Activated CD4-positive, alpha-beta memory T cell treated with anti-CD3 and anti-CD28 coated beads for 36 hours (primary cell): ENCODE results near the gene TCF7. TPM values are rescaled to one million over a fixed set of nuclear protein-coding genes. Genes with fewer than 3 reads are reported as not detected.

Experiments used
- CTCF ChIA-PET: fragments of 350-600 bp; sonication (Branson Sonifier 250); formaldehyde crosslinking; loops from one replicate; lab custom pipeline; 2021; ENCODE audit warnings: antibody characterized with exemption, inconsistent platforms; lab: Charles Lee
- POLR2A ChIA-PET: fragments of 350-600 bp; sonication (Branson Sonifier 250); formaldehyde crosslinking; loops from one replicate; lab custom pipeline; 2021; ENCODE audit warnings: antibody characterized with exemption; lab: Charles Lee
- DNase-seq: peaks from one replicate; pipeline ENCODE4 v3.0.0-alpha.2; 2020
- H3K27ac Mint-ChIP-seq: one replicate; pipeline ENCODE4 v1.8.0; 2021; ENCODE audit warnings: mixed read lengths
- H3K27me3 Mint-ChIP-seq: one replicate; pipeline ENCODE4 v1.8.0; 2021; ENCODE audit warnings: mixed read lengths
- H3K36me3 Mint-ChIP-seq: one replicate; pipeline ENCODE4 v1.8.0; 2021; ENCODE audit warnings: mixed read lengths
- H3K4me1 Mint-ChIP-seq: one replicate; pipeline ENCODE4 v1.8.0; 2021; ENCODE audit warnings: low read depth, mixed read lengths
- H3K4me3 Mint-ChIP-seq: one replicate; pipeline ENCODE4 v1.8.0; 2021; ENCODE audit warnings: mild to moderate bottlenecking, mixed read lengths
- H3K9me3 Mint-ChIP-seq: one replicate; pipeline ENCODE4 v1.8.0; 2021; ENCODE audit warnings: mixed read lengths
- intact Hi-C: fragments of 100-400 bp; cut with micrococcal nuclease; formaldehyde crosslinking; loops from one replicate; pipeline ENCODE4 v1.15.1; 2023
- total RNA-seq, 2 experiments: library from RNA; stranded (reverse); gene quantifications; one replicate each; pipeline ENCODE4 v1.2.3, GENCODE V29; 2021

TCF7 gene
- total RNA-seq, 2 experiments from 2014 or later = 59.3 to 65.6 TPM

GRCh38 chr5:134101686-134102439 is 12.6 kb upstream of the TCF7 start:
- POLR2A ChIA-PET = interaction anchor here (1.5 to 3.7 kb wide), 8 partner anchors 11 to 75 kb away, joined by 5 to 23 read pairs (median 9); partner anchors contain the start of genes SKP1 and TCF7
- H3K4me1 Mint-ChIP-seq = peaks cover 82% of the 10 kb centered on the region
- peak overlapping the region; percentile 29 for H3K4me3 Mint-ChIP-seq

GRCh38 chr5:134103397-134103796 is 11.1 kb upstream of the TCF7 start:
- H3K27me3 Mint-ChIP-seq = peaks cover 3% of the 10 kb centered on the region
- intact Hi-C loops = loop anchor here (2.0 kb wide), 1 partner anchor 65 kb away; no protein-coding TSS in a partner anchor
- POLR2A ChIA-PET = interaction anchor here (1.0 to 3.7 kb wide), 6 partner anchors 10 to 74 kb away, joined by 3 to 23 read pairs (median 4); partner anchors contain the start of gene TCF7
- peak overlapping the region; percentile 87 for H3K27ac Mint-ChIP-seq
- no peaks in the 10 kb centered on the region for H3K9me3 Mint-ChIP-seq
- H3K4me1 Mint-ChIP-seq = peaks cover 81% of the 10 kb centered on the region
- peak overlapping the region; percentile 13 for H3K4me3 Mint-ChIP-seq
- DNase-seq = peak; percentile 74
- H3K36me3 Mint-ChIP-seq = no peaks in the 10 kb centered on the region
- CTCF ChIA-PET = interaction anchor here (2.5 to 5.8 kb wide), 8 partner anchors 10 to 35 kb away, joined by 7 to 136 read pairs (median 42); partner anchors contain the start of gene TCF7

More at GRCh38 chr5:134101686-134102439, 12.6 kb upstream of the TCF7 start:
- intact Hi-C loops = loop anchor here (2.0 kb wide), 1 partner anchor 63 kb away; no protein-coding TSS in a partner anchor
- DNase-seq = peak; percentile 83
- H3K36me3 Mint-ChIP-seq = no peaks in the 10 kb centered on the region
- CTCF ChIA-PET = interaction anchor here (0.6 to 5.8 kb wide), 21 partner anchors 12 to 98 kb away, joined by 3 to 136 read pairs (median 8); partner anchors contain the start of gene TCF7
- no peaks in the 10 kb centered on the region for H3K27me3 Mint-ChIP-seq
- H3K27ac Mint-ChIP-seq = no peak overlapping the region
- no peaks in the 10 kb centered on the region for H3K9me3 Mint-ChIP-seq

- DNase-seq = peak; percentile 81
- Mint-ChIP-seq H3K36me3 (no peaks in the 10 kb centered on the region), H3K27ac (peak overlapping the region; percentile 87), H3K9me3 (no peaks in the 10 kb centered on the region), H3K4me1 (peaks cover 76% of the 10 kb centered on the region), H3K27me3 (peaks cover 4% of the 10 kb centered on the region), H3K4me3 (peak overlapping the region; percentile 63)
- intact Hi-C loops = loop anchor here (1.0 to 2.0 kb wide), 2 partner anchors 8 to 65 kb away; no protein-coding TSS in a partner anchor
- CTCF ChIA-PET = interaction anchor here (1.0 to 5.8 kb wide), 11 partner anchors 9 to 69 kb away, joined by 3 to 136 read pairs (median 31); partner anchors contain the start of gene TCF7
- POLR2A ChIA-PET = interaction anchor here (0.8 to 3.7 kb wide), 5 partner anchors 9 to 36 kb away, joined by 3 to 23 read pairs (median 4); partner anchors contain the start of gene TCF7
These were observed 10.4 kb upstream of the TCF7 start for GRCh38 chr5:134103998-134104654.

- DNase-seq = no peak
- Mint-ChIP-seq H3K36me3 (no peaks in the 10 kb centered on the region), H3K4me1 (peaks cover 69% of the 10 kb centered on the region), H3K27me3 (peaks cover 4% of the 10 kb centered on the region), H3K4me3 (no peak overlapping the region), H3K27ac (peak overlapping the region; percentile 25), H3K9me3 (no peaks in the 10 kb centered on the region)
- intact Hi-C loops = no loop called here
- ChIA-PET CTCF (interaction anchor here (0.8 to 1.8 kb wide), 5 partner anchors 22 to 109 kb away, joined by 3 to 9 read pairs (median 3); no protein-coding TSS in a partner anchor), POLR2A (interaction anchor here (0.6 kb wide), 1 partner anchor 37 kb away, joined by 3 read pairs; no protein-coding TSS in a partner anchor)
These were observed 7.3 kb upstream of the TCF7 start for GRCh38 chr5:134106991-134107701.

GRCh38 chr5:134107779-134108178 is 6.7 kb upstream of the TCF7 start:
- no peak for DNase-seq
- intact Hi-C loops = no loop called here
- H3K4me1 Mint-ChIP-seq = peaks cover 73% of the 10 kb centered on the region
- H3K27me3 Mint-ChIP-seq = peaks cover 4% of the 10 kb centered on the region
- H3K4me3 Mint-ChIP-seq = no peak overlapping the region
- ChIA-PET CTCF (interaction anchor here (0.8 to 1.8 kb wide), 4 partner anchors 21 to 109 kb away, joined by 3 to 9 read pairs (median 4); no protein-coding TSS in a partner anchor), POLR2A (no interaction called here)
- no peaks in the 10 kb centered on the region for H3K36me3 Mint-ChIP-seq
- no peaks in the 10 kb centered on the region for H3K9me3 Mint-ChIP-seq
- H3K27ac Mint-ChIP-seq = no peak overlapping the region

GRCh38 chr5:134110382-134110781 is 4.1 kb upstream of the TCF7 start:
- CTCF ChIA-PET = interaction anchor here (0.6 to 17.1 kb wide), 9 partner anchors 9 to 70 kb away, joined by 3 to 253 read pairs (median 4); partner anchors contain the start of gene SKP1
- DNase-seq = peak; percentile 64
- peak overlapping the region; percentile 5 for H3K4me3 Mint-ChIP-seq
- POLR2A ChIA-PET = interaction anchor here (0.6 to 6.2 kb wide), 5 partner anchors 10 to 115 kb away, joined by 4 to 43 read pairs (median 19); partner anchors contain the start of gene PPP2CA
- H3K27ac Mint-ChIP-seq = no peak overlapping the region
- no peaks in the 10 kb centered on the region for H3K9me3 Mint-ChIP-seq
- intact Hi-C loops = no loop called here
- peaks cover 2% of the 10 kb centered on the region for H3K36me3 Mint-ChIP-seq
- H3K4me1 Mint-ChIP-seq = peaks cover 60% of the 10 kb centered on the region
- H3K27me3 Mint-ChIP-seq = peaks cover 4% of the 10 kb centered on the region

- CTCF ChIA-PET = interaction anchor here (0.6 to 17.1 kb wide), 13 partner anchors 7 to 71 kb away, joined by 3 to 253 read pairs (median 8); no protein-coding TSS in a partner anchor
- Mint-ChIP-seq H3K27me3 (peaks cover 4% of the 10 kb centered on the region), H3K4me1 (peaks cover 57% of the 10 kb centered on the region), H3K36me3 (peaks cover 16% of the 10 kb centered on the region), H3K4me3 (peak overlapping the region; percentile 52), H3K27ac (peak overlapping the region; percentile 90), H3K9me3 (no peaks in the 10 kb centered on the region)
- intact Hi-C loops = loop anchor here (1.0 to 2.0 kb wide), 7 partner anchors 8 to 73 kb away; partner anchors contain the start of gene SKP1
- DNase-seq = peak; percentile 73
- POLR2A ChIA-PET = interaction anchor here (0.8 to 6.2 kb wide), 18 partner anchors 9 to 107 kb away, joined by 3 to 43 read pairs (median 5); partner anchors contain the start of genes SKP1 and VDAC1
These were observed 2.5 kb upstream of the TCF7 start for GRCh38 chr5:134111741-134112647.

GRCh38 chr5:134112726-134113362 is 1.6 kb upstream of the TCF7 start:
- peaks cover 23% of the 10 kb centered on the region for H3K36me3 Mint-ChIP-seq
- ChIA-PET CTCF (interaction anchor here (1.4 to 17.1 kb wide), 8 partner anchors 8 to 72 kb away, joined by 5 to 253 read pairs (median 12); no protein-coding TSS in a partner anchor), POLR2A (interaction anchor here (0.6 to 6.2 kb wide), 15 partner anchors 9 to 48 kb away, joined by 3 to 43 read pairs (median 5); no protein-coding TSS in a partner anchor)
- no peak for DNase-seq
- peaks cover 2% of the 10 kb centered on the region for H3K27me3 Mint-ChIP-seq
- intact Hi-C loops = loop anchor here (1.0 to 2.0 kb wide), 6 partner anchors 9 to 74 kb away; partner anchors contain the start of gene SKP1
- peak overlapping the region; percentile 90 for H3K27ac Mint-ChIP-seq
- H3K4me1 Mint-ChIP-seq = peaks cover 58% of the 10 kb centered on the region
- peak overlapping the region; percentile 52 for H3K4me3 Mint-ChIP-seq
- H3K9me3 Mint-ChIP-seq = no peaks in the 10 kb centered on the region

GRCh38 chr5:134113363-134113889 is 1.1 kb upstream of the TCF7 start:
- H3K27ac Mint-ChIP-seq = peak overlapping the region; percentile 86
- DNase-seq = no peak
- H3K36me3 Mint-ChIP-seq = peaks cover 23% of the 10 kb centered on the region
- H3K9me3 Mint-ChIP-seq = no peaks in the 10 kb centered on the region
- peaks cover 62% of the 10 kb centered on the region for H3K4me1 Mint-ChIP-seq
- H3K4me3 Mint-ChIP-seq = peak overlapping the region; percentile 84
- CTCF ChIA-PET = interaction anchor here (2.3 to 17.1 kb wide), 7 partner anchors 9 to 73 kb away, joined by 8 to 253 read pairs (median 13); no protein-coding TSS in a partner anchor
- POLR2A ChIA-PET = interaction anchor here (0.6 to 6.2 kb wide), 10 partner anchors 10 to 48 kb away, joined by 3 to 43 read pairs (median 12); no protein-coding TSS in a partner anchor
- peaks cover 1% of the 10 kb centered on the region for H3K27me3 Mint-ChIP-seq
- intact Hi-C loops = loop anchor here (2.0 kb wide), 2 partner anchors 63 to 75 kb away; partner anchors contain the start of gene SKP1
